ENCODE measurements around the gene GAS1. TPM values are rescaled to one million over a fixed set of nuclear protein-coding genes. Genes with fewer than 3 reads are reported as not detected.

The GAS1 gene
- total RNA-seq, 1 experiment from 2014 or later: 0.07 TPM

GRCh38 chr9:86902176-86902575 is 45.1 kb downstream of the GAS1 start:
- Histone ChIP-seq H3K4me1 (ENCODE audit: control insufficient read depth in 1 of 2, insufficient read depth in 2 of 2, low read length in 2 of 2) (no peaks in the 10 kb centered on the region), H3K4me3 (replicated peaks in 1 of 2; ENCODE audit: low read depth in 1 of 2, low read length in 2 of 2) (no peak overlapping the region), H3K4me2 (ENCODE audit: low read length) (no peak overlapping the region), H3K27me3 (ENCODE audit: insufficient read depth, low read length) (peaks cover 44% of the 10 kb centered on the region), H3K27ac (ENCODE audit: low read depth, low read length) (no peak overlapping the region), H4K20me1 (ENCODE audit: insufficient read depth) (no peaks in the 10 kb centered on the region), H3K9ac (ENCODE audit: low read length) (no peak overlapping the region), H3K9me3 (ENCODE audit: control insufficient read depth in 1 of 2, insufficient read depth in 1 of 2, low read depth in 1 of 2, low read length in 2 of 2) (no peaks in the 10 kb centered on the region), H3K9me2 (ENCODE audit: insufficient read depth) (no peaks in the 10 kb centered on the region), H3K79me2 (ENCODE audit: insufficient read depth, low read length) (no peaks in the 10 kb centered on the region), H2AFZ (ENCODE audit: low read depth, low read length, poor library complexity, severe bottlenecking) (no peak overlapping the region), H3K36me3 (ENCODE audit: control insufficient read depth in 1 of 2, insufficient read depth in 2 of 2, low read length in 2 of 2) (no peaks in the 10 kb centered on the region)
- TF ChIP-seq EZH2 (IDR thresholded peaks at IDR 0.05) (no peak), SIN3A (IDR thresholded peaks at IDR 0.05; ENCODE audit: low read depth) (no peak), ZNF274 (IDR thresholded peaks at IDR 0.05; ENCODE audit: low read depth, low read length) (no peak), CTCF (IDR thresholded peaks at IDR 0.05 in 2 of 3, conservative IDR thresholded peaks at IDR 0.05 in 1 of 3; ENCODE audit: borderline replicate concordance in 1 of 3, insufficient read depth in 1 of 3, low read depth in 2 of 3, low read length in 2 of 3) (no peak), RAD21 (IDR thresholded peaks at IDR 0.05; ENCODE audit: low read depth) (no peak), FOSL1 (IDR thresholded peaks at IDR 0.05; ENCODE audit: low read depth) (no peak), ELF1 (IDR thresholded peaks at IDR 0.05; ENCODE audit: borderline replicate concordance, low read depth) (no peak), ATF3 (IDR thresholded peaks at IDR 0.05) (no peak), SP1 (IDR thresholded peaks at IDR 0.05; ENCODE audit: low read depth) (no peak)
- TF ChIP-seq, protein P1, sequence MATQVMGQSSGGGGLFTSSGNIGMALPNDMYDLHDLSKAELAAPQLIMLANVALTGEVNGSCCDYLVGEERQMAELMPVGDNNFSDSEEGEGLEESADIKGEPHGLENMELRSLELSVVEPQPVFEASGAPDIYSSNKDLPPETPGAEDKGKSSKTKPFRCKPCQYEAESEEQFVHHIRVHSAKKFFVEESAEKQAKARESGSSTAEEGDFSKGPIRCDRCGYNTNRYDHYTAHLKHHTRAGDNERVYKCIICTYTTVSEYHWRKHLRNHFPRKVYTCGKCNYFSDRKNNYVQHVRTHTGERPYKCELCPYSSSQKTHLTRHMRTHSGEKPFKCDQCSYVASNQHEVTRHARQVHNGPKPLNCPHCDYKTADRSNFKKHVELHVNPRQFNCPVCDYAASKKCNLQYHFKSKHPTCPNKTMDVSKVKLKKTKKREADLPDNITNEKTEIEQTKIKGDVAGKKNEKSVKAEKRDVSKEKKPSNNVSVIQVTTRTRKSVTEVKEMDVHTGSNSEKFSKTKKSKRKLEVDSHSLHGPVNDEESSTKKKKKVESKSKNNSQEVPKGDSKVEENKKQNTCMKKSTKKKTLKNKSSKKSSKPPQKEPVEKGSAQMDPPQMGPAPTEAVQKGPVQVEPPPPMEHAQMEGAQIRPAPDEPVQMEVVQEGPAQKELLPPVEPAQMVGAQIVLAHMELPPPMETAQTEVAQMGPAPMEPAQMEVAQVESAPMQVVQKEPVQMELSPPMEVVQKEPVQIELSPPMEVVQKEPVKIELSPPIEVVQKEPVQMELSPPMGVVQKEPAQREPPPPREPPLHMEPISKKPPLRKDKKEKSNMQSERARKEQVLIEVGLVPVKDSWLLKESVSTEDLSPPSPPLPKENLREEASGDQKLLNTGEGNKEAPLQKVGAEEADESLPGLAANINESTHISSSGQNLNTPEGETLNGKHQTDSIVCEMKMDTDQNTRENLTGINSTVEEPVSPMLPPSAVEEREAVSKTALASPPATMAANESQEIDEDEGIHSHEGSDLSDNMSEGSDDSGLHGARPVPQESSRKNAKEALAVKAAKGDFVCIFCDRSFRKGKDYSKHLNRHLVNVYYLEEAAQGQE (IDR thresholded peaks at IDR 0.05; ENCODE audit: low read depth): no peak
- TF ChIP-seq, protein P2, sequence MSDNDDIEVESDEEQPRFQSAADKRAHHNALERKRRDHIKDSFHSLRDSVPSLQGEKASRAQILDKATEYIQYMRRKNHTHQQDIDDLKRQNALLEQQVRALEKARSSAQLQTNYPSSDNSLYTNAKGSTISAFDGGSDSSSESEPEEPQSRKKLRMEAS (IDR thresholded peaks at IDR 0.05): no peak
- CTCF ChIA-PET: no interaction called here
- intact Hi-C loops (cut with micrococcal nuclease): no loop called here
- DNase-seq (ENCODE audit: low read depth, low spot score) (no peak), ATAC-seq (no peak)
- RAD21 ChIA-PET (ENCODE audit: low non-redundant PET in 1 of 2, low total read pairs in 2 of 2, uncharacterized antibody in 2 of 2, unreplicated experiment in 2 of 2): no interaction called here
- POLR2A ChIA-PET: no interaction called here
- BruUV-seq (replicated peaks): no TSS peak

All from HCT116 (cell line).